ENCODE measurements around the gene UNC13B.
"Not testable (repeated sequence)": the region's sequence is repeated elsewhere in the genome, so short reads cannot be mapped to it uniquely, and the experiment has no call there.

UNC13B gene

GRCh38 chr9:35395706-35396101 is 233.9 kb downstream of the UNC13B start:
- no peak for DNase-seq

- DNase-seq = no peak
Observed at GRCh38 chr9:35396560-35397215, 234.9 kb downstream of the UNC13B start.

GRCh38 chr9:35397216-35397698 is 235.4 kb downstream of the UNC13B start:
- DNase-seq = no peak

GRCh38 chr9:35397923-35398322 is 236.1 kb downstream of the UNC13B start:
- DNase-seq = no peak

GRCh38 chr9:35398651-35399335 is 237.0 kb downstream of the UNC13B start:
- DNase-seq = no peak

GRCh38 chr9:35404865-35405264 is 243.1 kb downstream of the UNC13B start:
- no peak for DNase-seq

- no peak for DNase-seq
Observed at GRCh38 chr9:35406183-35406959, 244.6 kb downstream of the UNC13B start.

- DNase-seq = no peak
Observed at GRCh38 chr9:35407846-35408245, 246.0 kb downstream of the UNC13B start.

GRCh38 chr9:35409434-35409833 is 247.6 kb downstream of the UNC13B start:
- DNase-seq = not testable (repeated sequence)

- no peak for DNase-seq
Observed at GRCh38 chr9:35414889-35415288, 253.1 kb downstream of the UNC13B start.

- no peak for DNase-seq
Observed at GRCh38 chr9:35415402-35416097, 253.7 kb downstream of the UNC13B start.

GRCh38 chr9:35416098-35416427 is 254.3 kb downstream of the UNC13B start:
- DNase-seq = no peak

GRCh38 chr9:35422346-35422745 is 260.5 kb downstream of the UNC13B start:
- no peak for DNase-seq

- no peak for DNase-seq
Observed at GRCh38 chr9:35422753-35423152, 260.9 kb downstream of the UNC13B start.

GRCh38 chr9:35423499-35423898 is 261.7 kb downstream of the UNC13B start:
- DNase-seq = no peak

- DNase-seq = no peak
Observed at GRCh38 chr9:35424356-35425352, 262.8 kb downstream of the UNC13B start.

- no peak for DNase-seq
Observed at GRCh38 chr9:35426627-35427026, 264.8 kb downstream of the UNC13B start.

GRCh38 chr9:35431467-35431866 is 269.7 kb downstream of the UNC13B start:
- DNase-seq = no peak

- no peak for DNase-seq
Observed at GRCh38 chr9:35432076-35432475, 270.3 kb downstream of the UNC13B start.

- no peak for DNase-seq
Observed at GRCh38 chr9:35436933-35437332, 275.1 kb downstream of the UNC13B start.

- DNase-seq = no peak
Observed at GRCh38 chr9:35446012-35446411, 284.2 kb downstream of the UNC13B start.

- DNase-seq = no peak
Observed at GRCh38 chr9:35448496-35448895, 286.7 kb downstream of the UNC13B start.
